Measurements from ENCODE around the gene S100A13. TPM values are rescaled to one million over a fixed set of nuclear protein-coding genes. Genes with fewer than 3 reads are reported as not detected.
A peak's percentile ranks its signal among the peaks of the same experiment; 100 is the strongest.
"Not testable (repeated sequence)": the region's sequence is repeated elsewhere in the genome, so short reads cannot be mapped to it uniquely, and the experiment has no call there.

Gene S100A13
- total RNA-seq, 1 experiment from 2014 or later: 155 TPM

DNA sequence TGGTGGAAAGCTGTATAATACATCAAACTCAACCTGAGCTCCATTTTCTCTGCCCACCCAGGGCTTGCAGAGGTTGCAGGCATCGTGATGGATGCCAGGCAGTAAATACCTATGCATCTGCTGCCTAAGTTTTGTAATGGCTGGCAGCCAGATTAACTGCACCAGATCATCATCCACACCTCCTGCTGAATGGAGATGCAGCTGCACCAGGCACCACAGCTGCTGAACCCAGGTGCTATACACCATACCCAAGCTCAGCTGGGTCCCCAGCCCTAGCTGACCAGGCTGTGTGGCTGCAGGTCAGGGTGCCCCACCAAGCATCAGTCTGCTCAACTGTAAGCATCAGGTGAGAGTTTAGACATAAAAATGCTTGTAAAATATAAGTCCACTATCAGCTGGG is 24.5 kb upstream of the S100A13 start:
- no peak for DNase-seq (ENCODE audit: low read depth)
- in situ Hi-C loops (cut with HindIII; ENCODE audit: low pct_unique_long_range_greater_than_20kb, low sequenced_read_pairs): no loop called here

DNA sequence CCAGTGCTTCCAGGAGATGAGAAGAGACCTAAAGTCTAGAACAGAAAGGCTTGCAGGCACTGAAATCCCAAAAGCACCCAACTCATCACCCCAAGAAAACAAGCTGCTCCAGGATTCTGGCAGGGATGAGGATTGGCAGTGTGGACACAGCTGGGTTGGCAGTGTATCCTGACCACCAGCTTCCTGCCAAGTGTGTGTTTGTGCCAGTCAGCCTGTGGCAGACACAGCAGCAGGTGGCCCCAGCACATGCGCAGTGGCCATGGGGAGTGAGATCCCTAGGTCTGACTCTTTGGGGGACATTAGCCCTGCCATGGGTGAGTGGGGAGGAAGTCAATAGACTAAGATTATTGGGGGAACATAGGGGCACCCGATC is 22.5 kb upstream of the S100A13 start:
- in situ Hi-C loops (cut with HindIII; ENCODE audit: low pct_unique_long_range_greater_than_20kb, low sequenced_read_pairs): no loop called here
- no peak for DNase-seq (ENCODE audit: low read depth)

DNA sequence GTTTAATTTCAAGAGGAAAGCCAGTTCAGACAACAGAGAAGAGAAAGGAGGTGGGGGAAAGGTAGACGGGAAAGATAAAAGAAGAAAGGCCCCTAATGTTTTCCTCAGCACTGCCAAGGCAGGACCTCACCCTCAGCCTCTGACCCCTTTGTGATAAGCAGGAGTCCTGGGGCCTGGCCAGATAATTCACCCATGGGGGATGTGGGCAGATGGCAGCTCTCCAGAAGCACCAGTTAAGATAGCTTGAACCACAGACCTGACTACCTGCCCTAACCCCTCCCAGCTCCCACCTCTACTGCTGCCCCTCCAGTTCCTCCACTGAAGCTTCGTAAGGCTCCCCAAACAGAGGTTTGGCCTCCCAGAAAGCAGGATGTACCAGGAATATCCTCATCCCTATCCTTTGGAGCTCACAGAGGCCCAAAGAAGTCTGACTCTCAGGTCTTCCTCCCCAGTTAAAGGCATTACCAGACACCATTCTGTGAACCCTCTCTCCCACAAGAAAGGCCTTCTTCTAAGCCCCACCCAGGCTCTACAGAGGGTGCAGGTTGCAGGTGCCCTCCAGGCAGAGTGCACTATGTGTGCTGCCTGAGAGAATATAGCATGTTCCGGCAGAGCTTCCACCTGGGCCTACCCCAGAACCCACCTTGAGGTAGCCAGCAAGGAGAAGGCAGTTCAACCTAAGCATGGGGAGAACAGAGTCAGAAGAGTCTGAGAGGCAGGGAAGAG is 22.0 kb upstream of the S100A13 start:
- DNase-seq (ENCODE audit: low read depth): no peak
- in situ Hi-C loops (cut with HindIII; ENCODE audit: low pct_unique_long_range_greater_than_20kb, low sequenced_read_pairs): no loop called here

DNA sequence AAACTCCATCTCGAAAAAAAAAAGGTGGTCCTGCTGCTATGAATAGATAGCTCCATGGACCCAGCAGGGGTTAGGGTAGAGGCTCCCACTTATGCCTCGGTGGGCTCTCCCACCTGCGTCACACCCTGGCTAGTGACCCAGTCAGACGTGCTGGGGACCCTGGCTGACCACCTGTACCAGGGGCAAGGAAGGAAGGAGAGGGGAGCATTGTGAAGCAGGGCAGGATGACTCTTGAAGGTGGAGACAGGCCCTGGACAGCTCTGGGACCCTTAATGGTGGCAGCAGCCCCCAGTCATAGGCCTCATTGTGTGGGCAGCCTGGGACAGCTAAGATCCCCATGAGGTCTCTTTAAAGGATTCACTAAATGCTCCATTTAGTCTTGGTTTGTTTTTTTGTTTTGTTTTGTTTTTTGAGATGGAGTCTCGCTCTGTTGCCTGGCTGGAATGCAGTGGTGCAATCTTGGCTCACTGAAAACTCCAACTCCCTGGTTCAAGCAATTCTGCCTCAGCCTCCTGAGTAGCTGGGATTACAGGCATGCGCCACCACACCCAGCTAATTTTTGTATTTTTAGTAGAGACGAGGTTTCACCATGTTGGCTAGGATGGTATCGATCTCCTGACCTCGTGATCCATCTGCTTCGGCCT is 20.8 kb upstream of the S100A13 start:
- in situ Hi-C loops (cut with HindIII; ENCODE audit: low pct_unique_long_range_greater_than_20kb, low sequenced_read_pairs): no loop called here
- peak; percentile 25 for DNase-seq (ENCODE audit: low read depth)

DNA sequence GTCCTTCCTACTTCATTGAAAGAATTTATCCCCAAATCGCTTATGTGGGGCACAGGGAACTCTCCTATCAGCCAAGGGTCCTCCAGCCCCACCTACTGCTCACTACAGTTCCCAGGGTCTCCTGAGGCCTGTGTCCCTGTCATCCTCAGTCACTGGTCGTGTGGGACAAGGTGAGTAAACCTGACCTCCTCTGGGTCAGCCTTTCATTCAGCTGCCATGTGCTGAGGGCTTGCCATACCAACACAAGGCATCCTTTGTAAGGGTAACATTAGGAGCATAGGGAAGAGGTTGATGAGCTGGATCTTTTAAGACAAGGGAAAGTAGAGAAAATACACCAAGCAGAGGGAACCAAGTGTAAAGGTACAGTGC is 20.0 kb upstream of the S100A13 start:
- in situ Hi-C loops (cut with HindIII; ENCODE audit: low pct_unique_long_range_greater_than_20kb, low sequenced_read_pairs): no loop called here
- no peak for DNase-seq (ENCODE audit: low read depth)

DNA sequence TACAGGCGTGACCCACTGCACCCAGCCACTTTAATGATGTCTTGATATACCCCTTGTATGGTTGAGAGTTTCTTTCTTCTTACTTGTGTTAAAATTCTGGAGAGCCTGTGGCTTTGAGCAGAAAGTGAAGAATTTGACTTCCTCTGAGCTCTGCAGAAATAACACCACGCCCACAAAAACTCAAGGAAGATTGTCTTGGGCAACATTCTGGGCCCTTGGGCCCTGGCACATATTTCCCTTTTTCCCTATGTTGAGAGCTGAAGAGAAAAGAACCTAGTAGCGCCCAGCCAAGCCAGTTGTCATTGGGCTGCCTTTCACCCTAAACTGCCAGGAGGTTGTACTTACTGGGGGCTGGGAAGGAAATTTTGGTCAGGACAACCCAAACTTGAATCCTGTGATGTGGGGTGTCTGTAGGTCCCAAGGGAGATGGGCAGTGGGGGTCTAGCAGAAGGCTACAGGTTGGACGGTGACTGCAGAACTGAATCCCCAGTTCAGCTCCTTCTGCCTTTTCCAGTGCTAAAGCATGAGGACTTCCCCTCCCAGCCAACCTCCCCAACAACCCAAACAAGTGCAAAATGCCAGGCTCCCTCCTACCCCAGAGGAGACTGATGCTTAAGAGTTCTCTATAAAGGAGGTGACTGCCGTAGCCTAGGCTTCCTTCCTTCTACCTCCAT is 19.5 kb upstream of the S100A13 start:
- no peak for DNase-seq (ENCODE audit: low read depth)

DNA sequence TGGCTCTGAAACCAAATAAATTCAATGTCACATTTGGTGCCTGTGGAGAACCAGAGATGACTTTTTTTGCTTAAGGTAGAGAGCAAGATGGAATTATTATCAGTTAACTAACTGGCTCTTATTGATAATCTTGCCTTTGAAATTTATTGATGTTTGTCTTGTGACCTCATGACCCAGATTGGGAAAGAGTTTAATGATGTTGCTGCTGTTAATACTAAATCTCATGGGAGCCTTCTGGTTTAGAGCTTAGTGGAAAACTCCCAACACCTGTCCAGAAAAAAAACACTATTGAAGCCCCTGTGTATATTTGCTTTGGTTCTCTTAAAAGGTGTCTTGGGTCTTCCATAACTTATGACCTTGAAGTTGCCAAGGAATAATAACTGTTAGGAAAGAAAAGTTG is 16.5 kb upstream of the S100A13 start:
- no peak for DNase-seq (ENCODE audit: low read depth)
- in situ Hi-C loops (cut with HindIII; ENCODE audit: low pct_unique_long_range_greater_than_20kb, low sequenced_read_pairs): no loop called here

More for the DNA sequence above, 19.5 kb upstream of the S100A13 start:
- in situ Hi-C loops (cut with HindIII; ENCODE audit: low pct_unique_long_range_greater_than_20kb, low sequenced_read_pairs): no loop called here

DNA sequence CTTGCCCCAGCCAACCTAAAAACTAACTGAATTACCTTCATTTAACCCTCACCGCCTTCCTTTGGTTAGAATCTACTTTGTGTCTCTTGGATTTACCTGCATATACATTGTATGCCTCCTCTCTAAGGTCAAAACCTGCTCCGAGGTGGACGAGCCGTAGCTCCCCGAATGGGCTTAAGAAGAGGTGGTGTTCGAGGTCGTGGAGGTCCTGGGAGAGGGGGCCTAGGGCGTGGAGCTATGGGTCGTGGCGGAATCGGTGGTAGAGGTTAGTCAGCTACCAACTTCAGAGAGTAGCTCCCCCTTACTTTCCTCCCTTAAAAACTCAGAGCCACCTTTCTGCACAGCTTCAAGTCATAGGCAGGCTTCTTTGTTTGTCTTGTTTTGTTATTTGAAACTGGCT is 15.8 kb upstream of the S100A13 start:
- in situ Hi-C loops (cut with HindIII; ENCODE audit: low pct_unique_long_range_greater_than_20kb, low sequenced_read_pairs): no loop called here
- no peak for DNase-seq (ENCODE audit: low read depth)

DNA sequence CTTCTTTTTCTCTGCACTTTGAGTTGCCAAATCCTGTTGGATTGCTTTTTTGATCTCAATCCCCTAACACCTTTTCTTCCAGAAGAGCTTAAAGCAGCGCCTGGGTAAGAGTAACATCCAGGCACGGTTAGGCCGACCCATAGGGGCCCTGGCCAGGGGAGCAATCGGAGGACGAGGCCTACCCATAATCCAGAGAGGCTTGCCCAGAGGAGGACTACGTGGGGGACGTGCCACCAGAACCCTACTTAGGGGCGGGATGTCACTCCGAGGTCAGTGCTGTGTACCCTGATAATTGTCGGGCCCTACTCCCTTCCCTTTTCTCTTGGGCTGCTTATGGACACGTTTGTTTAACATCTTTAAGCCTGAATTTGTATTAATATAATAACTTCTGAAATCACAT is 14.9 kb upstream of the S100A13 start:
- in situ Hi-C loops (cut with HindIII; ENCODE audit: low pct_unique_long_range_greater_than_20kb, low sequenced_read_pairs): no loop called here
- DNase-seq (ENCODE audit: low read depth): no peak

DNA sequence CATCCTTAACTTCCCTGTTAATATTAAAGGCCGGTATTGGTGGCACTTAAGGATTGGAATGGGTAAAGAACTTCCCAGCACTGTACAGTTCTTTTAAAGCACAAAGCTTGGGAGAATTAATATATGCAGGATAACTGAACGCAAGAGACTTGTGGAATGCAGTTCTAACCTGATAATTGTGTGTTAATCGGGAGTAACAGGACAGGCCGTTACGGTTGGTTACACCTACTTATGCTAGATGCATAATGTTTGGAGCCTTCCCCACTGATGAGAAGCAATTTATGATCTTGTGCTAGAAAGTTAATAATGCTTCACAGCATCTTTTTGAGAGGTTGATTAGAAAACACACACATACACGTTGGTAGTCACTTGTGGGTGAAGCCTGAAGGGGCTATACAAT is 13.6 kb upstream of the S100A13 start:
- DNase-seq (ENCODE audit: low read depth): no peak
- in situ Hi-C loops (cut with HindIII; ENCODE audit: low pct_unique_long_range_greater_than_20kb, low sequenced_read_pairs): no loop called here

DNA sequence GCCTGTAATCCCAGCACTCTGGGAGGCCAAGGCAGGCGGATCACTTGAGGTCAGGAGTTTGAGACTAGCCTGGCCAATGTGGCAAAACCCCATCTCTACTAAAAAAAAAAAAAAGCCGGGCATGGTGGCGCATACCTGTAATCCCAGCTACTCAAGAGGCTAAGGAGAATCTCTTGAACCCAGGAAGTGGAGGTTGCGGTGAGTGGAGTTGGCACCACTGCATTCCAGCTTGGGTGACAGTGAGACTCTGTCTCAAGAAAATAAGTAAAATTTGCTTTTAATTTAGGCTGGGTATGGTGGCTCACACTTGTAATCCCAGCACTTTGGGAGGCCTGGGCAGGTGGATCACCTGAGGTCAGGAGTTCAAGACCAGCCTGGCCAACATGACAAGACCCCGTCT is 12.9 kb upstream of the S100A13 start:
- in situ Hi-C loops (cut with HindIII; ENCODE audit: low pct_unique_long_range_greater_than_20kb, low sequenced_read_pairs); DNase-seq (ENCODE audit: low read depth): not testable (repeated sequence)

DNA sequence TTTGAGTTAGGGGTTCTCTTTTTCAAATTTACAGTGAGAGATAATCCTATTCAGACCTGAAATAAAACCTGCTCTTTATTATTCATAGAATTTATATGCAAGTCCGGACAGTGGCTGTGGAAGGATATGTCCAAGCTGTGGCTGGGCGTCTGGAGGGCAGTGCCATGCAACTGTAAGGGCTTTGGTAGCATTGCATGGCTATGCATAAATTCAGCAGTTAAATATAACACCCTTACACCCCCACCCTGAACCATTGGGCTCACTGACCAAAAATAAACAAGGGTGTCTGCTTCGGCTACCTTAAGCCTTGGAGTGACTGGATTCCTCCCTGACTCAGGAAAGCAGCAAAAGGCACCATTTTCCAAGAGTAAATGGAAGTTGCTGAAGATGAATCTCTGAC is 12.0 kb upstream of the S100A13 start:
- DNase-seq (ENCODE audit: low read depth): no peak
- in situ Hi-C loops (cut with HindIII; ENCODE audit: low pct_unique_long_range_greater_than_20kb, low sequenced_read_pairs): no loop called here

DNA sequence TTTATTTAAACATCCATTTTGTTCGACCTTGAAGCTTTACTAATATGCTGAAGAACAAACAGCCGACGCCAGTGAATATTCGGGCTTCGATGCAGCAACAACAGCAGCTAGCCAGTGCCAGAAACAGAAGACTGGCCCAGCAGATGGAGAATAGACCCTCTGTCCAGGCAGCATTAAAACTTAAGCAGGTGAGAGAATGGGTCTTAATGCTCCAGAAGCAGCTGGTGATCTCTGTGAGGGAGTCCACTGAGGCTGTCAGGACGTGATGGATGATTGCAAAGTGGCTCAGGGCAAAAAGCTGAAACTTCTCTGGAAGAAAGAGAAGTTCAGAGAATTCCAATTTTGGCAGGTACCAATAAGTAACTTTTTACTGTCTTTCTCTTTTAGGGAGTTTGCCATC is 11.0 kb upstream of the S100A13 start:
- in situ Hi-C loops (cut with HindIII; ENCODE audit: low pct_unique_long_range_greater_than_20kb, low sequenced_read_pairs): no loop called here
- DNase-seq (ENCODE audit: low read depth): no peak

DNA sequence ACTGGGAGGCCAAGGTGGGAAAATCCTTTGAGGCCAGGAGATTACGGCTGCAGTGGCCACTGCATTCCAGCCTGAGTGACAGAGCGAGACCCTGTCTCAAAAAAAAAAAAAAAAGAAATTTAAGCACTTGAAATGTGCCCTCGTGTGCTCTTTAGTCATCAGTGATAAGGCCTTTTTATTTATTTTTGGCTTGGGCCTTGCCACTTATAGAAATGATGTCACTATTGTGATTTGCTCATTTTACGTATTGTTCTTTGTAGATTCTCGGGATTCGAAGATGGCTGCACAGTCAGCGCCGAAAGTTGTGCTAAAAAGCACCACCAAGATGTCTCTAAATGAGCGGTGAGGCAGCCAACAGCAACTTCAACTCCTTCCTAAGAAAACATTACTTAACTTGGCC is 9.0 kb upstream of the S100A13 start:
- in situ Hi-C loops (cut with HindIII; ENCODE audit: low pct_unique_long_range_greater_than_20kb, low sequenced_read_pairs): no loop called here
- no peak for DNase-seq (ENCODE audit: low read depth)

DNA sequence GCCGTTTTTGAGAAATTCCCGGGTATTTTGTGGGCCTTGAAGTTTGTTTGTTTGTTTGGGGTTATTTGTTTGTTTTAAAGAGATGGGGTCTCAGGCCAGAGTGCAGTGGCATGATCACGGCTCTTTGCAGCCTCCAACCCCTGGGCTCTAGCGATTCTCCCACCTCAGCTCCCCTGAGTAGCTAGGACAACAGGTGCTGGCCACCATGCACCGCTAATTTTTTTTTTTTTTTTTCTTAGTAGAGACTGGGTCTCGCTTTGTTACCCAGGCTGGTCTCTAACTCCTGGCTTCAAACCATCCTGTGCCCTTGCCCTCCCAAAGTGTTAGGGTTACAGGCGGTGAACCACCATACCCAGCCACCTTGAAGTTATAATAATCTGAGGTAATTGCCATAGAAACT is 8.6 kb upstream of the S100A13 start:
- no peak for DNase-seq (ENCODE audit: low read depth)
- in situ Hi-C loops (cut with HindIII; ENCODE audit: low pct_unique_long_range_greater_than_20kb, low sequenced_read_pairs): no loop called here

DNA sequence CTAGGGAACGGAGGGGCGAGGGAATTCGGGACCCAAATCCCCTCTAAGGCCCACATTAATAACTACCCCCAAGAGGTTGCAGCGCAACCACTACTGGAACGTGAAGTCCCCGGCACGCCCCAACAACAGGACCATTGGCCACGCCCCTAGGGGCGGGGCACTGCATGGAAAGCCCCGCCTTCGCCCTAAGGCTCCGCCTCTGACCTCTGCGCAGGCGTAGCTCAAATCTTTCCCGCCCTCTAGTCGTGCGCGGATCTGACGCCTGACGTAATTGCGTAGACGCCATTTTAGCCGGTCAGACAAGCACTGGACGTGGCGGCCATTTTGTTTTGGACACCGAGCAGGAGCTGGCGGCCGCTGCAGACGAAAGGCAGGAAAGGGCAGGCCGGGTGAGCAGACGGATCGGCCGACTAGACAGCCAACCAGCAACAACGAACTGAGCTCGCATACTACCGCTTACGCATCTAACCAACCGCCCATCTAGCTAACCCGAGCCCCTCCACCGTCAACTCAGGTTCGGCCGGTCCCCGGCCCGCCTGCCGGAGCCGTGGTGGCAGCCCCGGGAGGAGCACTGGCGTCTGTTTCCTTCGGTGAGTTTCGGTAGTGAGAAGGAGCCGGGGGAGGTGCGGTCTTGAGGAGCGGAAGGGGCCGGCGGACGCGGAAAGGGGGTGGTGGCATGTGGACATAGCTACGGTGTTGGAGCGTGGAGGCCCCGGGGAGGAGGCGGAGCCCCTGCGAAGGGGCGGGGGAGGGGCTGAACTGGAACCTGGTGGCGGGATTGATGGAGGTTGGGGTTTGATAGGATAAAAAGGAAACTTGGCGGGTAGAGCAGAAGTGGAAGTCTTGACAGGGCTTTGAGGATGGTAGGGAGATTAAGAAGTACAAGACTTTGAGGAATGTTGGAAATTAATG is 6.7 kb upstream of the S100A13 start, which contains the start of gene CHTOP:
TSS of gene CHTOP (plus strand) at position 313 of the 912 bp plus-strand sequence. CDS start 2,523 bp downstream, outside the sequence.
- peak; percentile 97 for DNase-seq (ENCODE audit: low read depth)
- in situ Hi-C loops (cut with HindIII; ENCODE audit: low pct_unique_long_range_greater_than_20kb, low sequenced_read_pairs): no loop called here

DNA sequence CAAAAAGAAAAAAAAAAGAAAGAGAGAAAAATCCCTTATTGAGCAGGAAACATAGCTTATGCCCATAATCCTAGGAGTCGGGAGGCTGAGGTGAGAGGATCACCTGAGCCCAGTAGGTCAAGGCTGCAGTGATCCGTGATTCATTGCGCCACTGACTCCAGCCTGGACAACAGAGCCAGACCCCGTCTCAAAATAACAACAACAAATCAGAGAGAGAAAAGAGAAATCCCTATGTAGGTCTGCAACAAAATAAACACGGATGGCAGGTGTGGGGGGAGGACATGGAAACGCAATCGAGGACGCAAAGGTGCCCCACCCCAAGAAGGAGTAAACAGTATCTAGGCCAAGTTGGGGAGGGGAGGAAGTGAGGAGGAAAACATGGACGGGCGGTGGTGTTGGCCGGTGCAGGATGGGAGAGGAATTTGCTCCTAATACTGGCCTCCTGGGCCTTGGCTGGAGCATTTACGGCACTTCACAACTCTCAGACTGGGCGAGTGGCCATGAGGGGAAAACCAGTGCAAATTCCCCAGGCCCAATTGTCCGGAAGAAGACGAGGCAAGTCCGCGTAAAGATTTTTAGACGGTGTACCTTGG is 6.0 kb upstream of the S100A13 start:
- no peak for DNase-seq (ENCODE audit: low read depth)
- in situ Hi-C loops (cut with HindIII; ENCODE audit: low pct_unique_long_range_greater_than_20kb, low sequenced_read_pairs): no loop called here
